Body of pancreas (tissue), 4 donors: ENCODE measurements around the gene UCK1.

ENCODE experiments used
- POLR2A ChIP-seq, 3 donors: fragments of 450-650 bp; IDR thresholded peaks; one replicate each; pipeline ENCODE4 v1.6.1; 2016; ENCODE audit warnings: antibody characterized with exemption in 3 of 3, mild to moderate bottlenecking in 2 of 3
- TF ChIP-seq, protein P1 (sequence below), 7 experiments: fragments of 450-650 bp in 4 of 7; fragments of 200-600 bp in 3 of 7; sonication (generic) in 3 of 7; IDR thresholded peaks; one replicate each; pipeline ENCODE4 v1.5.1; 2016 to 2019; ENCODE audit warnings: antibody characterized with exemption in 7 of 7

DNA sequence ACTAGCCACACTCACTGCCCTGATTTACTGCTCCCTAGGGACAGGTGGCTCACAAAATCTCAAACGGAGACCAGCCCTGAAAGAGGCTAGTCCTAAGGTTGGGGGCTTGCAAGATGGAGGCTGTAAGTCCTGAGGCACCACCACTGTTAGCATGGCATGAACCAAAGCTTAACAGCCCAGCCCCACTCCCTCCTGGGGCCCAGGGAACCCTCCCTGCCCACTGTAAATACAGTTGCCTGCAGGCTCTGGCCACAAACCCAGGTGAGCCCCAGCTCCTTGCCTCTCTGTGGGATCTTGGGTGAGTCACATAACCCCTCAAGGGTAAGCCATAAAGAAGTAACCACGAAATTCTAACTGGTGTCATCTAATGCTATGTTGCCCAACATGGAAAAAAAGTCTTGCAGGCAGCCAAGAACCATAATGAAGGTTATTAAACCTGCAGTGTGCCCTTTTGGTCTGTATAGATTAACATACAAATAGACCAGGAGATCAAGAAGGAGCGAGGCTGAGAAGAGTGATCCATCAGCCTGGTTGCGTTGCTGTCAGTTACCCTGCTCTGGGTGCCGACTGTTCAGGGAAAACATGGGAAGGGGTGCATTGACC lies 30.0 kb downstream of the UCK1 start:
- TF ChIP-seq, protein P1, sequence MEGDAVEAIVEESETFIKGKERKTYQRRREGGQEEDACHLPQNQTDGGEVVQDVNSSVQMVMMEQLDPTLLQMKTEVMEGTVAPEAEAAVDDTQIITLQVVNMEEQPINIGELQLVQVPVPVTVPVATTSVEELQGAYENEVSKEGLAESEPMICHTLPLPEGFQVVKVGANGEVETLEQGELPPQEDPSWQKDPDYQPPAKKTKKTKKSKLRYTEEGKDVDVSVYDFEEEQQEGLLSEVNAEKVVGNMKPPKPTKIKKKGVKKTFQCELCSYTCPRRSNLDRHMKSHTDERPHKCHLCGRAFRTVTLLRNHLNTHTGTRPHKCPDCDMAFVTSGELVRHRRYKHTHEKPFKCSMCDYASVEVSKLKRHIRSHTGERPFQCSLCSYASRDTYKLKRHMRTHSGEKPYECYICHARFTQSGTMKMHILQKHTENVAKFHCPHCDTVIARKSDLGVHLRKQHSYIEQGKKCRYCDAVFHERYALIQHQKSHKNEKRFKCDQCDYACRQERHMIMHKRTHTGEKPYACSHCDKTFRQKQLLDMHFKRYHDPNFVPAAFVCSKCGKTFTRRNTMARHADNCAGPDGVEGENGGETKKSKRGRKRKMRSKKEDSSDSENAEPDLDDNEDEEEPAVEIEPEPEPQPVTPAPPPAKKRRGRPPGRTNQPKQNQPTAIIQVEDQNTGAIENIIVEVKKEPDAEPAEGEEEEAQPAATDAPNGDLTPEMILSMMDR (IDR thresholded peaks at IDR 0.05) = no peak
- no peak for TF ChIP-seq POLR2A (IDR thresholded peaks at IDR 0.05)
